ENCODE data around the gene SIX3.

The SIX3 gene

DNA sequence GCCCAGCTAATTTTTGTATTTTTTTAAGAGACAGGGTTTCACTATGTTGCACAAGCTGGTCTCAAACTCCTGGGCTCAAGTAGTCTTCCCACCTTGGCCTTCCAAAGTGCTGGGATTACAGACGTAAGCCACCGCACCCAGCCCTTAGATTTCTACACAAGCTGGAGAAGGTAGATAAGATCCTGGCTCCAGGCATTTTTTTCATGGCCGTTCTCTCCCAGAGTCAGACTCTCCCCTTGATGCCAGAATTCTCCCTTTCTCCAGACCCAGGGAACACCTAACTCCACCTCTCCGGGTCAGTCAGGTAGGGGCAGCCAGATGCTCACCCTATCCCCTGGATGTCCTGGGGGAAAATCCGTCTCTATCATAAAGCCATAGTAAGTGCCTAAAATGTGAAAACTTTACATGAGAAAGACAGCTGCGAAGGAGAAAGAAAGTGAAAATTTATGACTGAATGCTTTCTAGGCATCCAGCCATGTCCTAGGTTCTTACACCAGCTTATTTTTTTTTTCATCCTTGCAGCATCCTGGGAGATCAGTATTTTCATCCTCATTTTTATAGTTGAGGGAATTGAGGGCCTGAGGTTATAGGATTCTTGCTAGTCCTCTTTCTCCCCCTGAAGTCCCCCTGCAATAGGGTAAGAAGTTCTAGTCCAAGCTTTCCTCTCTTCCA, 16.3 kb downstream of the SIX3 start:
- no peak for DNase-seq (ENCODE audit: low read depth in 3 of 3)

DNA sequence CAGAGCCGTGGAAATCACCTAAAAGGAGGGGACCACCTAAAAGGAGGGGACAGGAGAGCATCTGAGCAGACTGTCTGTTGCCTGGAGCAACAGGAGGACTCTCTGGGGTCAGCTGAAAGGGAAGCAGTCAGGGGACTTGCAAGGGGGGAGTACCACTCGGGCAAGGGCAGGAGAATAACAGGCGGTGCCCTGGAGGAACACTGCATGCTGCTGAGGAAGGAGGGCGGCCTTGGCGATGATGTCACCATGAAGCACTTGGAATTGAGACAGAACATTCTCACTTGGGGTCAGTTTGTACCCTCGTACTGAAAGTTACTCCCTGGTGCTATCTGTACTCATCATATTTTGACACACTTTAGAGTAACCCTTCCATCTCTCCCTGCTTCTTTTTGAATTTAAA, 18.4 kb downstream of the SIX3 start:
- DNase-seq (ENCODE audit: low read depth in 3 of 3), result no peak

DNA sequence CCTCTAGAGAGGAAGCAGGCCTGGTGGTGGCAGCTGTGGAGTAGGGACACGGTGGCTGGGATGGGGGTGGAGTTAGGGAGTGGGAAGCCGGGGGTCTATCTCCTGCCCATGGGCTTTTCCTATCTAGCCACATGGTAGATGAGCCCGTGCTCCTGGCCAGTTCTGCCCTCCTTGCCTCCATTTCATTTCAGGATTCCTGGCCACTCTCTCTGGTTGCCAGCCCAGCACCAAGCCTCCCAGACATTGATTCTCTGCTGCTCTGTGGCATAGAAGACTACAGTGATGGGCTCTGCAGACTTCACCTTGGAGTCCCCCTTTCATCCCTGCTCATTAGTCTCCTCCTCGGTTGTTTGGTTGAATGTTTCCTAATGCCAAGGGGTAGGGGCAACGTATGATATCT, 19.4 kb downstream of the SIX3 start:
- DNase-seq (ENCODE audit: low read depth in 3 of 3), result no peak

DNA sequence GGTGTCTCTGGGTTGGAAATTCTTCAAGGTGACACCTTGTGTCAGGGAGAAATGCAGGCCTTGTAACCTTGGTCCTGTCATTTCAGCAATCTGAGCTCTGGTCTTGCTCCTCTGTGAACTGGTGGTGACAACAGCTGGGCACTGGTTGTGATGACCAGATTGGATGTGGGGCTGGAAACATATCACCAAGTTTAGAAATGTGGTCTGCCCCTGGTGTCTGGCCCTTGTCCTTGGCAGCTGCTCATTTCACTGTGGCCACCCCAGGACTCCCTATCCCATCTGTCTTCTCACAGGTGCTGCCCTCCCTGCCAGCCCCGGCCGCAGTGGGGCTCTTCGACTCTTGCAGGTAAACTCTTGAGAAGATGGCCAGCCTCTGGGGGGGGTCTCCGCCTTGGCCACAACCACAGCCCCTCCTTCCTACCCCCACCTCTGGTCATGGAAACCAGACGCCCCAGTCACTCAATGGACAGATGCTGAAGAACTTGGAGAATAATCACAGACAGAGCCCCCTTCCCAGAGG, 20.7 kb downstream of the SIX3 start:
- no peak for DNase-seq (ENCODE audit: low read depth in 3 of 3)

DNA sequence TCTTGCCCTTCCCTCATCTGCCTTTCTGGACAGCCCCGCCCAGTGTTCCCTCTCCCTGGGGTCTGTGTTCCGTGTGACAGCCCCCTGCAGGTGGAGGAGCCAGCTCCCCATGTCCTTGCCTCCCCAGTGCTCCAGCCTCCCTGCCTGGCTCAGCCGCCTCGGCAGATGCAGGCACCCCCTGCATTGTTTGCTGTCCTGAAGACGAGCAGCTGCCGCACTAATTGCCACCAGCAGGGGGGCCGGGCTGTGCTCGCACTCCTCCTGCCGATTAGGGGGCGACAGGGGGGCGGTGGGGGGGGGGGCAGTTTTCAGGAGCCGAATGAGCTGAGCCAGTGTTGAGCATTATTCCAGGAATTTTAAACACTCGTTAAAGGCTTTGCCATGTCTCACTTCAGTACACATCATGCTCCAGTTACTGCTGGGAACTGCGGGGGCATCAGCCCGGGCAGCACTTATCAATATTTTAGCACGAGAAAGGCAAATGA, 23.3 kb downstream of the SIX3 start:
- DNase-seq (ENCODE audit: low read depth in 3 of 3), result no peak

DNA sequence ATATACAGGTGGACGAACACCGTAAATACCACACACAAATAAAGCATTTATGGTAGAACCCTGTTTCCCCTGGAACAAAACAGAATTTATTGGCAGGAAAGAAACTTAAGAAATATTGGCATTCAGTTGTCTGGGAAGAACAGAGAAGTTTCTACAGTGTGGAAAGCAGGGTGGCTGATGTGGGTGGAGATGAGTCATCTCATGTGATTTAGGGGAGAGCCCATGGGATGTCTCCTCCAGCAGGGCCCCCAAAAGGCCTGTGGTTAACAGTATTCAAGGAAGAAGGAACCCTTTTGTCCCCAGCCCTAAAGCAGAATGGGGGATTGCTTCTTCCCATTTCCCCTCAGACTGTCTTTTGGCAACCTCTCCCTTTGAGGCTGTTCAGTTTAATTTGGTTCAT, 24.2 kb downstream of the SIX3 start:
- no peak for DNase-seq (ENCODE audit: low read depth in 3 of 3)

DNA sequence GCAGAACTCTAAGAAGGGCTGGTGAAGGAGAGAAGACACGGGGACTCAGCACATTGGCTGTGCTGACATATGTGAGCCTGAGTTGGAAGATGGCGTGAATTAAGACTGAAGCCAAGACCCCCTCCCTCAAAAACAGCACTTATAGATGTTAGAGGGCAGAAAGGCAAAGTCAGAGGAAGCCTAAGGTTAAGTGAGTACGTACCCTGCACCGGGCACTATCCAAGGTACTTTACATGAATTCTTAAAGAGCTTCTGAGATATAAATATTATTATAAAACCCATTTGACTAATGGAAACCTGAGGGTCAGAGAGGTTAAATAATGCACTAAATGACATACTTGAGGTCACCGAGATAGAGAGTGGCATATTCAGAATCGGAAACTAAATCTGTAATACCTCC, 25.6 kb downstream of the SIX3 start:
- no peak for DNase-seq (ENCODE audit: low read depth in 3 of 3)

DNA sequence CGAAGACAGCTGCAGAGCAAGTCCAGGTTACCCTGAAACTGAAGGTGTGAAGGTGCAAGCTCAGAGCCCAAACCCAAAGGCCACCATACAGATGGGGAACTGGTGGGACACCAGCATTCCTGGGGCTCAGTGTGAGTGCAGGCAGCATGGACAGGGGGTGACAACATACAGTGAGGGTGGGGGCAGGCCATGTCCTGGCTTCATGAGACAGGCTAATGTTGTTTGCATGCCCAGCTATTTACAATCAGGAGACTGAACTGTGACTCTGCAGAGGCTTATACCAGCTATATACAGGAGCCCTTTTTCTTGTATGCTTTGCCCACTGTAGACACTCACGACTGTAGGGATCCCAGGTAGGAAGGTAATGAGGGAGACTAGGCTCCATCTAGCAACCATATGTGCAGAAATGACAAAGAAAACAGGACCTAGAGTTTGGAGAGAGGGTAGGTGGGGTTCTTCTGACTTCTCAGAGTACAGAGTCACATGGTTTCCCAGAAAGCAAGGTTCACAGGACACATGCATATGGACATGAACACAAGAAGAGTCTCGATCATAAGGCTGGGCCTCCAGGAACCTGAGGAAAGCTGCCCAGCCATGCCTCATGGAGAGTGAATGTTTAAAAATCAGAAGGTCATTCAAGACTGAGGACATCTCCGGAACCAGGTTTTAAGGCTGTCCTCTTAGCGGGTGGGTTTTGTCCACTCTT, 26.4 kb downstream of the SIX3 start:
- no peak for DNase-seq (ENCODE audit: low read depth in 3 of 3)

DNA sequence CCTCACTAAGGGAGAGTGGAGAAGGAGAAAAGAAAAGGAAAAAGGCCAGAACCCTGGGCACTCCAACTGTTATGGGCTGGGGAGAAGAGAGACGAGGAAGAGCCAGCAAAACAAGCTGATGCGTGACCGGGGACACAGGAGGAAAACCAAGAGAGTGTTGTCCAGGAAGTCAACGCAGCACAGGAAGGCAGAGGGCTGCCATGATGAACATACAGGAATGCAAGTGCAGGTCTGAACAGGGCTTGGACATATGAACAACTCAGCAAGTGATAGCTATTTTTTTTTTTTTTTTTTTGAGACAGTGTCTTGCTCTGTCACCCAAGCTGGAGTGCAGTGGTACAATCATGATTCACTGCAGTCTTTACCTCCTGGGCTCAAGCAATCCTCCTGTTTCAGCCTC, 28.4 kb downstream of the SIX3 start:
- DNase-seq (ENCODE audit: low read depth in 3 of 3), result no peak

DNA sequence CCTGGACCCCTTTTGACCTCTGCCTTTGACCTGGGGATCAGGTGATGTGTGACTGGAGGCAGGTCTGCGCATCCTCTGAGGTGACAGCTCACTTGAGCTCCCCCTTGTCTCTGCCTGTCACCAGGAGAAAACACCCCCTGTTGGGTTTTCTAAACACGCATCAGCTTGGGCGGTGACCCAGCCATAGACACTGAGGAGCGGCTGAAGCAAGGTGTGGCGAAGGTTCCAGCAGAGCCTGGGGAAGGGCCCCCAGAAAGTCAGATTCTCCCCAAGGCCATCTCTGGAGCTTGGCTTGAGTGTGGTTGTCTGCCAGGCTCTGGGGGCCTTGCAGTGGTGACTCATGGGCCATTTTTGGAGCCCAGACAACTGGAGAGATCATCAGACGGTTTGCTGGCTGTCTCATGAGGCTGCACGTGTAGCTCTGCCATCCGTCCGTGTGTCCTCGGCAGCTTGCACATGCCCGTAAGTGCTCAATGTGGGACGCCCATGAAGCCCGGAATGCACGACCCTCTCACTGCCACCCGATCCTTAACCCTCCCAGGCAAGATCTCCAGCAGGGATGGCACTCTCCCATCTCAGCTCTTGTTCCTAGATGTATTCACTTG, 29.4 kb downstream of the SIX3 start:
- no peak for DNase-seq (ENCODE audit: low read depth in 3 of 3)

DNA sequence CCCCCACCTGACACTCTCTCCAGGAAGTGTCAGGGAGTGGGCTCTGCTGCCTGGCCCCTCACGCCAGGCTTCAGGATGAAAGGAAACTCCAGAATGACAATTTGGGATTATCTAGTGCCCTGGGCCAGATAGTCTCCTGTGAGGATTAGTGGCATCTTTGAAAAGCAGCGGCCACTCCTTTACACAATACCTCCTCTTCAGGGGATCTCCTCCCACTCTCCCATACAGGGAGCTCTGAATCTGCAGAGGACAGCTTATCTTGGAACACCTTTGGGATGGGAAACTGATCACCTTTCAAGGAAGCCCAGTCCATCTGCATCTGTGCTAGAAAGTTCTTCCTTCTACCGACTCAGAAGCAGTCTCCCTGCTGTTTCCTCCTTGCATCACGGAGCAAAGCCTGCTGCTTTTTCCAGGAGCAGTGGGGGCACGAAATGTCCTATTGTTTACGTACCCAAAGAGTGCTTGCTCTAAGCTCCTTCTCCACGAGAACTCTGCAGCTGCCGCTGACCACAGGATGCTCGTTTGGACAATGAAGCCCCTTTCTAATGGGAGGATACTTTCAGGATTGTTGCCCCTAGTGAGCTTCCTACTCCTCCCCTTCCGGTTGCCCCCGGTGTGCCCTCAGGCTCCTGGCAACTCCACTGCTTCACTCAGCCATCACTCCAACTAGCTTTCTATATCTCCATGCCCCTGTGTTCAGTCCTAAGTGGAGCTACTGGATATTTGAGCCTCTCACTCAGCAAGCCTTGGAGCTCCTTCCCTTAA, 31.5 kb downstream of the SIX3 start:
- no peak for DNase-seq (ENCODE audit: low read depth in 3 of 3)

DNA sequence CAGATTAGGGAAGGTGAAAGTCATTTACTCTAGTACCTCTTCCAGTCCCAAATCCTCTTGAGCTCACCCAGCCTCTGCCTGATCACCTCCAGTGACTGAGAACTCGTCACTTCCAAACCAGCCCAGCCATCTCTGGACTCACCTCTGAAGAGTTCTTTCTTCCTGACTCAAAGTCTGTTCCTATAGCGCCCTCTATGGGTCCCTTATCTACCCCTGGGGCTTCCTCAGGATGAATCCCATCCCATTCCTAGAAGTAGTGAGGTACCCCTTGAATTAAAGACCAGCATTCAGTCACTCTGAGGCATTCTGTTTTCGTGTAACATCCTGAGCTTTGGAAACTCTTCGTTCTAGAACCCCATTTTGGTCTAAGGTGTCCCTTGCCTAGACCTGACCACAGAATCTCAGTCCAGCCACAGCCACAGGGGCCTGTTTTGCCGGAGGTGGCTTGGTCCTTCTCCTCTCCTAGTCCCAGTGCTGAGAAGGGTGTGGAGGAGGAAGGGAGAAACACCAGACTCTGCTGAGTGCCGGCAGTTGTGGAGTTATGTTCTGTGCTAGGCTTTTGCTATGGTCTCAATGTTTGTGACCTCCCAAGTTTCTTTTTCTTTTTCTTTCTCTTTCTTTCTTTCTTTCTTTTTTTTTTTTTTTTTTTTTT, 32.7 kb downstream of the SIX3 start:
- no peak for DNase-seq (ENCODE audit: low read depth in 3 of 3)

DNA sequence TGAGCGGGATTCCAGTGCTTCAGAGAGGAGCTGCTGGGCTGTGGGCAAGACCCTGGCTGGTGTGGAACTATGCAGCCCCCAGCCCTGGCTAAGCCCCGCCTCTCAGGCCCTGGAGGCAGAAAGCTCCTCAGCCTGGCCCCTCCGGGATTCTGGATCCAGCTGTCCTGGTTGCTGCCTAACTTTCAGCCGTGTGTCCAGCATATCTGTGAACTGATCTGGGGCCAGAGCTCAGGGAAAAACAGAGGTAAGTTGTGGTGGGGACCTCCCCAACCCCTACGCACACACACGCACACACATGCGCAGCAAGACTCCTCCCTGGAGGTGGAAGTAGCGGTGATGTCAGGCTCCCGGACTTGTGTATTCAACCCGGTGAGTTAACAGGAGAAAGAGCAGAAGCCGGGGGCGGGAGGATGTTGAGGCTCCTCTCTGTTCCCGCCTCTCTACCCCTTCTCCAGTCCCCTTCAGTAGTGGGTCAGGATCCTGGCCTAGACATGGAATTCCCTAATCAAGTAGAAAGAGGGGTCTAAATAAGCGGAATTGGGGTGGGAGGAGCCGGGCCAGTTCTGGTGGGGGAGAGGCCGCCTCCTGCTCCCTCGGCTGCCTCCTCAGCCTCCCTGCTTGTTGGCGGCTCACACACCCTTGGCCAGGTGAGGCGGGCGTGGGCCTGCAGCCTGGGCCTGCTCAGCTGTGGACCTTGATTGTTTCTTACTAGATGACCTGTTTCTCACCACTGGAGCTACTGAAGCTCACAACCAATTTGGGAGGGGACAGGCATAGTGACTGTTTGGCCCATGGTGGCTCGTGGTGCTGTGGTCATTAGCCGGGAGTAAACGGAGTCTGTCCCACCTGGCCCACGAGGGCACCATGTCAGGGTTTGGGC, 34.3 kb downstream of the SIX3 start:
- DNase-seq (ENCODE audit: low read depth in 3 of 3), result no peak

DNA sequence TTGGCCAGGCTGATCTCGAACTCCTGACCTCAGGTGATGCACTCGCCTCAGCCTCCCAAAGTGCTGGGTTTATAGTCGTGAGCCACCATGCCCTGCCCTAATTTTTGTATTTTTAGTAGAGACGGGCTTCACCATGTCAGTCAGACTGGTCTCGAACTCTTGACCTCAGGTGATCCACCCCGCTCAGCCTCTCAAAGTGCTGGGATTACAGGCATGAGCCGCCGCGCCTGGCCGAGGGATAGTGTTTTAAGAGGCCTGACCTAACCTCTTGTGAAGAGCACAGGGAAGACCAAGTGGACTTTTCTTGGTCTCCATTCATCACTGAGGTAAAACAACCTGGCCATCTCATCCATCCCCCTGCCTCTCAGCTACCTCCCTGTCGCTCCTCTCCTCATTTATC, 38.1 kb downstream of the SIX3 start:
- DNase-seq (ENCODE audit: low read depth in 3 of 3), result no peak

DNA sequence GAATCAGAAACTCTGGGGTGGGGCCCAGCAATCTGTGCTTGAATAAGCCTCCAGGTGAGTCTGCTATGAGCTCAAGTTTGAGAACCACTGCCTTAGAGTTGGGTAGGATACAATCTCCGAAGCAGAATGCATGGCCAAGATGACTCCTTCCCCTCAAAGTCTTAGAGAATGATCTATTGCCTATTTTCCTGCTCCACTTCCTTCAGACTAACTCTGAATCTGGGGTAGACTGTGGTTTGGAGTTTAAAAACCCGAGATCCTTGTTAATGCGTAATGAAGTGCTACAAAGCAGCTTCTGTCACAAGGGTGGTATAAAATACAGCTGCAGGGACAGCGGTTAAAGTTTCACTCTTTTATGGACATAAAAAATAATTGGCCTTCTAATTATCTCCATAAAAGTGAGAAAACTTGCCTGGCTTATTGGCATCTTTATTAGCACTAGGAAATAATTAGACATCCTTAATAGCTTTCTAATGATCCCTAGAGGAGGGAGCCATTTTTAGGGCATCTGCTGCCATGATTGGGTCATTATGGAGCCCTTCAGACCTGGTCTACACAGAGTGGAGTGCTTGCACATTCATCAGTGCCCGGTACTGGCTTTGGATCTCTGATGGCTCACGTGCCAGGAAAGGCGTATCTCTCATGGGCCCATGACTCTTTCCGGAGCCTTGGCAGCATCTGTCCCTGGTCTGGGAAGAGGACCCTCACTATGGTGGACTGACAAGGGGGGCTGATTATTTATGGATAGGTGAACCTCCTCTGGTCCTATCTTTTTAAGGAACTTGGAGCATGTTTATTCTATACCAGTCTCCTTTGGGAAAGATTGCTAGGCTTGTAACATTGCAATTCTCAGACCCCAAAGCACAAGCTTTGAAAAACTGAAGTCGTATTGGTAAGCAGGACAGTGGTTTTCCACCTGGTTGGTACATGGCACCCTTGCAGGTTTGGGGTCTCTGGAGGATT, 39.5 kb downstream of the SIX3 start:
- no peak for DNase-seq (ENCODE audit: low read depth in 3 of 3)

DNA sequence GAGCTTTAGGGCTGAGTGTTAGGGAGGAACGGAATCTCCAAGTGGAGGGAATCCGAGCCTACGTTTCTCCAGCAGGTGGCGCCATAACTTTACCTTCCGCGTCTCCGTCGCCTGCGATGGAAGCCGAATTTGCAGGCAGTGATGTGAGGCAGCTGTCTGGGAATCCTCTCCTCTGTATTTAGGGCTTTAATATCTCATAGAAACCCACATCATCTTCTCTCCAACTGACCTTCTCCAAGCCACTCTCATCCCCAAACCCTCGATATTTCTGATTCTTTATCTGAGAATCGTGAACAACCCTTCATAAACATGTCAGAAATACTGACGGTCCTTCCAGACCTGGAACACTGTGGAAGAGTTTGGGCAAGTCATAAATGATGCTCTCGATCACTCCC, 40.2 kb downstream of the SIX3 start:
- DNase-seq (ENCODE audit: low read depth in 3 of 3), result peak; percentile 33 to 46 (median 35)

DNA sequence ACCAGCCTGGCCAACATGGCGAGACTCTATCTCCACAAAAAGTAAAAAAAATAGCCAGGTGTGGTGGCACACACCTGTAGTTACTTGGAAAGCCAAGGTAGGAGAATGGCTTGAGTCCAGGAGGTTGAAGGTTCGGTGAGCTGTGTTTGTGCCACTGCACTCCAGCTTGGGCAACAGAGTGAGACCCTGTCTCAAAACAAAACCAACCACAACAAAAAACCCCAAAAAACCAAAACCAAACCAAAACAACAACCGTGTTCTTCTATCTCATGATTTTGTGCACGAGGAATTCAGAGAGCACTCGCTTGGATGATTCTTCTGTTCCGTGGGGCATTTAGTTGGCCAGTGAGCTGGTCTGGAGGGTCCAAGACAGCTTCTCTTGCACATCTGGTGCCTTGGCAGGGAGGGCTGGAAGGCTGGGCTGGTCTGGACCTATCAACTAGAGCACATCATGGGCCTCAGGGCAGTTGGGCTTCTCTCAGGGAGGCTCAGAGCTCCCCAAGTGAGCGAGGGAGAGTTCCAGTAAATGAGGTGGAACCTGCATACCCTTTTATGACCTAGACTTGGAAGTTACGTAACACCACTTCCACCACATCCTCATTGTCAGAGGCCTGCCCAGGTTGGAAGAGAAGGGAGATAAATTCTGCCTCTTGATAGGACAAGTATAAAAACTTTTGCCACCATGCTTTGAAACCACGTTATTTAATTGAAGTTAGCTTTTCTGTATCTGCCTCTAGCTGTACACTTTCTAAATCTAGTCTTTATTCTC, 42.5 kb downstream of the SIX3 start:
- DNase-seq (ENCODE audit: low read depth in 3 of 3), result no peak

DNA sequence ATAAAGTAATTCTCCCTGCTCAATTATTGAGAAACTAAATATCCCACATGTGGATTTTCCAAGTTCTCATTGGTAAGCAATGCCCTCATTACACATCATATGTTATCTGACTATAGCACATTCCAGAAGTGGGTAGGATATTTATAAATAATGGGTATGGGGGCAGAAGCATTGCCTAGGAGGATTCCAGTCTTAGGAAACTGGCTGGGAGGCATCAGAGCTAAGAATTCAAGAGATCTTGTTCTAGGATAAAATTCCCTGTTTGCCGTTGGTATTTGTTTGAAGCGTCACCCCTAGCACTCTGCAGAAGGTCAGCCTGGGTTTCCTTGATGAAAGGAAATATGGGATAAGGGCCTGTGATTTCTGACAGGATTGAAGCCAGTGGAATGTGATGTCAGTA, 47.7 kb downstream of the SIX3 start:
- DNase-seq (ENCODE audit: low read depth in 3 of 3), result no peak

DNA sequence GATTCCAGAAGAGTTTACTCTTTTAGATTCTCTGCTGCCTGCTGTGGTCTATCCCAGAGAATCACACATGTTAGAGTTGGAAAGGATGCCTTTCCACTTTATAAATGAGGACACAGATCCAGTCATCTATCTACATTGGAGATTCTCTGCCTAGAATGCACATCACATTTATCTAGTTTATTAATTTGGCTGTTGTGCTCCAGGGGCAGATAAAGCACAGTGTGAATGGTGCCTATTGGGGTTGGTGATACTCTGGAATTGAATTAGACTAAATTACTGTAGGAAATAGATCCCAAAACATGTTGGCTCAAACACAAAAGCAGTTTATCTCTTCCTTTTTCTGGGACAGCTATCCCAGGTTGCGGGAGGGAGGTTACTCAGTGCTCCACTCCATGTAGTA, 52.9 kb downstream of the SIX3 start:
- no peak for DNase-seq (ENCODE audit: low read depth in 3 of 3)
